Heart right ventricle (tissue), 16 donors: ENCODE data around the gene CEBPE. TPM values are rescaled to one million over a fixed set of nuclear protein-coding genes. Genes with fewer than 3 reads are reported as not detected.

Experiments used
- ATAC-seq, 8 donors: fragments of 200-7000 bp; cut with Tn5 transposase; one replicate each; pipeline ENCODE4 v1.9.1; 2020; ENCODE audit warnings: mild to moderate bottlenecking in 8 of 8, moderate library complexity in 8 of 8, moderate number of reproducible peaks in 1 of 8
- DNase-seq, 2 donors: peaks; one replicate each; pipeline ENCODE4 v3.0.0-alpha.2; 2020
- H3K27ac ChIP-seq, 10 donors: fragments of 200-600 bp; sonication (generic) in 2 of 10; one replicate each; pipeline versions ENCODE4 v1.5.0 to v1.8.0; 2020 to 2022; ENCODE audit warnings: mild to moderate bottlenecking in 3 of 10
- H3K27me3 ChIP-seq, 7 donors: fragments of 200-600 bp; one replicate each; pipeline ENCODE4 v1.8.0; 2021 to 2022; ENCODE audit warnings: mild to moderate bottlenecking in 2 of 7
- H3K36me3 ChIP-seq, 9 donors: fragments of 200-600 bp; sonication (generic) in 1 of 9; one replicate each; pipeline versions ENCODE4 v1.5.0 to v1.8.0; 2020 to 2022; ENCODE audit warnings: mild to moderate bottlenecking in 2 of 9
- H3K4me1 ChIP-seq, 9 donors: fragments of 200-600 bp; sonication (generic) in 1 of 9; one replicate each; pipeline versions ENCODE4 v1.5.0 to v1.8.0; 2020 to 2022; ENCODE audit warnings: mild to moderate bottlenecking in 4 of 9
- H3K4me3 ChIP-seq, 10 donors: fragments of 200-600 bp; sonication (generic) in 2 of 10; one replicate each; pipeline versions ENCODE4 v1.5.0 to v1.8.0; 2020 to 2022; ENCODE audit warnings: mild to moderate bottlenecking in 7 of 10, moderate library complexity in 2 of 10
- H3K9me3 ChIP-seq, 11 donors: fragments of 200-600 bp in 10 of 11; sonication (generic) in 2 of 11; one replicate each; pipeline versions ENCODE4 v1.5.0 to v1.8.0; 2013 to 2022; ENCODE audit warnings: mild to moderate bottlenecking in 2 of 11, control low read depth in 1 of 11, moderate library complexity in 1 of 11
- WGBS, 2 donors: extraction: QIAGEN DNeasy Blood & Tissue Kit; methylation state at CpG; one replicate each; pipeline ENCODE4 v1.1.7; 2013; ENCODE audit warnings: inconsistent platforms in 1 of 2; 5-methylcytosine and 5-hydroxymethylcytosine counted together
- intact Hi-C, 10 donors: fragments of 100-400 bp; cut with DNase I; formaldehyde crosslinking; loops; one replicate each; pipeline versions ENCODE4 v1.11.1 to v1.14.2; 2022
- polyA plus RNA-seq, 2 donors: library from polyadenylated mRNA; stranded (reverse); fragments of 200-250 nt; gene quantifications; one replicate each; pipeline ENCODE4 v1.2.3, GENCODE V29; 2013
- total RNA-seq, 10 donors: library from RNA; stranded (reverse); fragmentation: NEBNext Ultra II Directional in 3 of 10; extraction: Animal tissue kit (Norgen Biotek cat#: 25700) in 3 of 10; gene quantifications; one replicate each; pipeline versions ENCODE4 v1.2.1 to v1.2.4, GENCODE V29; 2021 to 2023
- TF ChIP-seq, protein P1 (sequence below), 9 donors: fragments of 200-600 bp; sonication (generic) in 2 of 9; IDR thresholded peaks; one replicate each; pipeline versions ENCODE4 v1.5.0 to v1.8.0; 2021 to 2022; ENCODE audit warnings: antibody characterized with exemption in 9 of 9, mild to moderate bottlenecking in 5 of 9, moderate library complexity in 1 of 9
- donor health status: Arrhythmogenic right ventricular cardiomyopathy.
- donor health status: ischemic (EF 13 %, LVEDD 7.1; RV severe dilation, severe dysfunction).
- donor health status: healthy with polysubstance abuse.
- donor health status: DM: no; HTN: yes; CAD: no.
- donor health status: DM: no; HTN: no; CAD: no.
- donor health status: ischemic (EF 25% LVEDD 6.9; RV normal size, moderate dysfunction).
- donor health status: ischemic (EF 25% LVEDD 5.7; RV mildly dilated, moderate dysfunction).
- donor health status: healthy.
- donor health status: DM: yes; HTN: yes; CAD: no.
- donor health status: Ischemic cardiomyopathy.
- donor health status: ischemic (EF 35%, LVEDD 5.7; RV mildly dilated, moderate dysfunction).
- donor health status: nonischemic (EF 11% LVEDD 7.7; RV severe dilation, severe dysfunction).
- donor health status: DM: yes; HTN: yes; CAD: no.
- donor health status: PGD.
- donor health status: ischemic (EF 29% LVEDD 5.4; RV normal size, mild dysfunction).
- donor health status: nonischemic (EF 23%, LVEDD 6.1; RV moderate dilation, normal function).

Gene CEBPE
- total and polyA plus RNA-seq, 12 donors = 0.07 to 0.53 TPM; not detected in 10

DNA sequence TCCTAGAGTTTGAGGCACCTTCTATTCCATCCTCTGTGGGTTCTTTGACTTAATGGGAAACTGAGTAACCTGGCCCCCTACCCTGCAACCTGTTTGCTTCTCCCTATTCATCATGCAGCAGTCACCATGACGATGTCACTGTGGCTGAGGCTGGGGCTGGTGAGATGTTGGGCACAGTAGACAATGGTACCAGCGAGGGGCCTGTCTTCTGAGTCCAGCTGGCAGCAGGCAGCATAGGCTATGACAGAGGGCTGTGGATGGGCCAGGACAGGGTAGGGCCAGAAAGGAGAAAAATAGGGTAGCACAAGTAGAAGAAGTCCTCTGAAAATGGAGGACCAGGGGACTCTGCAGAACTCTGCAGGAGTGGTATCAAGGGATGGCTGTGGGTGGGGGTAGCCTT is 16.3 kb downstream of the CEBPE start:
- ATAC-seq = no peak
- 90 to 96% methylated on average over 2 of the region's 2 CpGs for WGBS, 2 donors
- Histone ChIP-seq H3K4me1 (peaks cover 0 to 23% (median 12%) of the 10 kb centered on the region in 9 donors), H3K27me3 (no peaks in the 10 kb centered on the region), H3K4me3 (no peak overlapping the region), H3K27ac (no peak overlapping the region), H3K9me3 (no peaks in the 10 kb centered on the region), H3K36me3 (peaks cover 0 to 19% (median 14%) of the 10 kb centered on the region in 9 donors)
- TF ChIP-seq, protein P1, sequence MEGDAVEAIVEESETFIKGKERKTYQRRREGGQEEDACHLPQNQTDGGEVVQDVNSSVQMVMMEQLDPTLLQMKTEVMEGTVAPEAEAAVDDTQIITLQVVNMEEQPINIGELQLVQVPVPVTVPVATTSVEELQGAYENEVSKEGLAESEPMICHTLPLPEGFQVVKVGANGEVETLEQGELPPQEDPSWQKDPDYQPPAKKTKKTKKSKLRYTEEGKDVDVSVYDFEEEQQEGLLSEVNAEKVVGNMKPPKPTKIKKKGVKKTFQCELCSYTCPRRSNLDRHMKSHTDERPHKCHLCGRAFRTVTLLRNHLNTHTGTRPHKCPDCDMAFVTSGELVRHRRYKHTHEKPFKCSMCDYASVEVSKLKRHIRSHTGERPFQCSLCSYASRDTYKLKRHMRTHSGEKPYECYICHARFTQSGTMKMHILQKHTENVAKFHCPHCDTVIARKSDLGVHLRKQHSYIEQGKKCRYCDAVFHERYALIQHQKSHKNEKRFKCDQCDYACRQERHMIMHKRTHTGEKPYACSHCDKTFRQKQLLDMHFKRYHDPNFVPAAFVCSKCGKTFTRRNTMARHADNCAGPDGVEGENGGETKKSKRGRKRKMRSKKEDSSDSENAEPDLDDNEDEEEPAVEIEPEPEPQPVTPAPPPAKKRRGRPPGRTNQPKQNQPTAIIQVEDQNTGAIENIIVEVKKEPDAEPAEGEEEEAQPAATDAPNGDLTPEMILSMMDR (IDR thresholded peaks at IDR 0.05) = no peak
- intact Hi-C loops = no loop called here
- no peak for DNase-seq

DNA sequence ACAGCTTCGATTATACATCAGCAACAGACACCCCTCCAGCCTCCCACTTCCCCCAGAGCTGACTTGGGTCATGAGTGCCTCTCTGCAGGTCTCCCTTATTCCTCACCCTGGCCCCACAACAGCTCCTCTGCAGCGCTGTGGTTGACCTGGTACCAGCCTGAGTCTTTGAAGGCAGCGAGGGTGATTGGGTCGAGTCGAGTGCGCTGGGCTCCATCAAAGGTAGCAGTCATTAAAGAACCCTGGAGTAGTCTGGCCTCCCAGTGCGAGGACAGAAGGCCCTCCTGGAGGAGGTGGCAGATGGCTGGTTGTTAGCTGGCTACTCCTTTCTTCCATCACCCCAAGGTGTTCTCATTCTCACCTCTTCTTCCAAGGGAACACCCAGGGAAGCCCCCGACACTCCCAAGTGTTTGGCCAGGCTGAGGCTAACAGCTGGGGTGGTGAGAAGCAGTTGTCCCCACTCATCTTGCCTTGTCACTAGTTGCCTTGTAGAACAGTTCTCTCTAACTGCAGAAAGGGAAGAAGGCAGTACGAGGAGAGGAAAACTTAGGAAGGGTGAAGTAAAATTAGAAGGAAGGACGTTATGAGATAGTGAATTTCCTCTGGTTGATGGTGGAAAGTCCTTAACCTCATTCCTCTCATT is 16.9 kb downstream of the CEBPE start:
- H3K27me3 ChIP-seq = no peaks in the 10 kb centered on the region
- H3K27ac ChIP-seq = no peak overlapping the region
- no peak overlapping the region for H3K4me3 ChIP-seq
- intact Hi-C loops = no loop called here
- TF ChIP-seq, protein P1 (IDR thresholded peaks at IDR 0.05) = no peak
- H3K4me1 ChIP-seq = peaks cover 0 to 30% (median 19%) of the 10 kb centered on the region in 9 donors
- H3K9me3 ChIP-seq = no peaks in the 10 kb centered on the region
- DNase-seq (no peak), ATAC-seq (no peak)
- WGBS, 2 donors = 81 to 84% methylated on average over 10 of the region's 10 CpGs
- H3K36me3 ChIP-seq = peaks cover 0 to 26% (median 15%) of the 10 kb centered on the region in 9 donors

DNA sequence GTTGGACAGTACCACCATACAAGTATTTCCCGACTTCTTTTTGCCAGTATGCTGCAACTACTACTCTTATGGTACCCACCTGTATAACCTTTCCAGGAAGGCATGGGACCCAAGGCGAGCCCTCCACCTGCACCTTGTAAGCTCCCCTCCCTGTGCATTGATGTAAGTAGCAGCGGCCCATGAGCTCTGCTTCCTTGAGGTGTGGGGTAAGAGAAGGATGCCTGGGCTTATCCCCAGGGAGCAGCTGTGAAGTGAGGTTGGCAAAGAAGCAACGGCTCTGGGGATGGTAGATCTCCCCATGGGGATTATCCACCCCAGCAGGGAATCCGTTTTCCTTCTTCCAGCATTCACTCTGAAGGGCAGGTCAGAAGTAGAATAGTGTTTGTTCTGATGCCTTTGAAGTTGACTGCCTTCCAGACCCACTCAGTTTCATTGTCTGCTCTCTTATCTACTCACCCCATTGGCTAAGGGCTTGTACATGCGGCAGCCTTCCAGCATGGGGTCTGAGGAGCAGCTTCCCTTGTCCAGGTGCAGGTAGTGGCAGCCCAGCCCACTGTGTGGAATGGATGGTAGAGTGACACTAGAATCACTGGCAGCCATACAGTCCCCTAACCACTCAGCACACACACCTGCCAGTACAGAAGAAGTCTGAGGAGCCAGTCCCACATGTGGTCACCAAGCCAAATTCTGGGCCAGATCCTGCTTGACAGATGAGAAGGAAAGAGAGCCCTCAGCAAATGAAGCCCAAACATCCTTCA is 17.7 kb downstream of the CEBPE start:
- Histone ChIP-seq H3K4me1 (peaks cover 3 to 37% (median 26%) of the 10 kb centered on the region in 9 donors), H3K36me3 (peaks cover 0 to 27% (median 15%) of the 10 kb centered on the region in 9 donors), H3K4me3 (no peak overlapping the region), H3K27ac (no peak overlapping the region), H3K9me3 (no peaks in the 10 kb centered on the region), H3K27me3 (no peaks in the 10 kb centered on the region)
- no peak for ATAC-seq
- intact Hi-C loops = no loop called here
- TF ChIP-seq, protein P1 (IDR thresholded peaks at IDR 0.05) = no peak
- no peak for DNase-seq
- 73 to 78% methylated on average over 6 of the region's 6 CpGs for WGBS, 2 donors

DNA sequence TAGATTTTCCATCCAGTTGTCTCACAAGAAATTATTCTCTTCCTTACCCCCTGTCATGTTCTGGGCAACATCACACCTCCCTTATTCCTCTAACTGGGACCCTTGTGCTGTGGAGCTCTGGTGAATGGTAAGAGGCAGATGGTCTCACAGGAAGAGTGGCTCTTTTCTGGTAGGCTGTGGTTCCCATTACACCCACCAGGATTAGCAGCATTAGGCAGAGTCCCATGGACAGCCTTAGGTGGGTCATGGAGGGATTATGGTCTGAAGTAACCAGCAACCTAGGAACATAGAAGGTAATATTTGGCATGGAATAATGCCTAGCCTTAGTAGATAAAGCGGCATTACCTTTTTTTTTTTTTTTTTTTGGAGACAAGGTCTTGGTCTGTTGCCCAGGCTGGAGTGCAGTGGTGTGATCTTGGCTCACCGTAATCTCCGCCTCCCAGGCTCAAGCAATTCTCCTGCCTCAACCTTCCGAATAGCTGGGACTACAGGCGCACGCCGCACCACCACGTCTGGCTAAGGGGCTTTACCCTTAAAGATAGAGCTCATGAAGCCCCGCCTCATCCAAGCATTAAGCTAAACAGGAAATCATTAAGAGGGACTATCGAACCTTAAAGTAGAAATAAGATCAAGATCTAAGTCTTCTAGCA is 19.7 kb downstream of the CEBPE start:
- H3K4me3 ChIP-seq = no peak overlapping the region
- H3K36me3 ChIP-seq = peaks cover 0 to 27% (median 15%) of the 10 kb centered on the region in 9 donors
- no peaks in the 10 kb centered on the region for H3K27me3 ChIP-seq
- intact Hi-C loops = loop anchor here in 1 of 10 donors (5.0 kb wide), 1 partner anchor 848 kb away; no protein-coding TSS in a partner anchor
- no peak for DNase-seq
- H3K27ac ChIP-seq = no peak overlapping the region
- no peaks in the 10 kb centered on the region for H3K9me3 ChIP-seq
- peaks cover 3 to 35% (median 23%) of the 10 kb centered on the region in 9 donors for H3K4me1 ChIP-seq
- WGBS, 2 donors = 59 to 72% methylated on average over 10 of the region's 10 CpGs
- ATAC-seq = no peak
- TF ChIP-seq, protein P1 (IDR thresholded peaks at IDR 0.05) = no peak
